Endothelial cell of umbilical vein (primary cell): ENCODE data around the gene CCDC195.

Experiments
- EZH2 ChIP-seq: IDR thresholded peaks from 2 replicates; pipeline ENCODE4 v1.6.1; 2012; ENCODE audit warnings: borderline replicate concordance, low read depth, mild to moderate bottlenecking, moderate library complexity, low read length, inconsistent platforms; ENCODE audit not compliant: severe bottlenecking
- FOS ChIP-seq: IDR thresholded peaks from 2 replicates; pipeline ENCODE4 v1.6.1; 2011; ENCODE audit warnings: mild to moderate bottlenecking, low read length, moderate library complexity, borderline replicate concordance; ENCODE audit not compliant: insufficient read depth
- GATA2 ChIP-seq: IDR thresholded peaks from 2 replicates; pipeline ENCODE4 v1.7.0; 2011; ENCODE audit warnings: low read depth, mild to moderate bottlenecking, moderate library complexity, mixed read lengths, low read length; ENCODE audit not compliant: insufficient read length, insufficient read depth
- JUN ChIP-seq: IDR thresholded peaks from 2 replicates; pipeline ENCODE4 v1.6.1; 2011; ENCODE audit warnings: borderline replicate concordance, low read depth; ENCODE audit not compliant: insufficient read length, insufficient read depth
- MYC ChIP-seq: IDR thresholded peaks from one replicate; pipeline ENCODE4 v1.6.1; 2011; ENCODE audit warnings: mild to moderate bottlenecking, low read depth, low read length
- POLR2A ChIP-seq: IDR thresholded peaks from 2 replicates; pipeline ENCODE4 v1.6.1; 2012; ENCODE audit warnings: low read depth, mild to moderate bottlenecking, control low read depth, low read length
- POLR2AphosphoS5 ChIP-seq: IDR thresholded peaks from 2 replicates; pipeline ENCODE4 v1.6.1; 2012; ENCODE audit warnings: low read depth, mild to moderate bottlenecking, control low read depth, low read length, moderate library complexity; ENCODE audit not compliant: insufficient read depth
- TF ChIP-seq, protein P1 (sequence below), 2 donors: IDR thresholded peaks; 1 replicate in 1 of 2; 2 replicates in 1 of 2; pipeline ENCODE4 v1.5.1; 2011; ENCODE audit warnings: low read length in 2 of 2, mild to moderate bottlenecking in 2 of 2, moderate library complexity in 2 of 2, control low read depth in 1 of 2, inconsistent platforms in 1 of 2, low read depth in 1 of 2; ENCODE audit not compliant: insufficient read depth in 1 of 2; ENCODE audit errors: extremely low read depth in 1 of 2
- TF ChIP-seq, protein P2 (sequence below): IDR thresholded peaks from 2 replicates; pipeline ENCODE4 v1.6.1; 2011; ENCODE audit not compliant: insufficient read depth, insufficient read length

DNA sequence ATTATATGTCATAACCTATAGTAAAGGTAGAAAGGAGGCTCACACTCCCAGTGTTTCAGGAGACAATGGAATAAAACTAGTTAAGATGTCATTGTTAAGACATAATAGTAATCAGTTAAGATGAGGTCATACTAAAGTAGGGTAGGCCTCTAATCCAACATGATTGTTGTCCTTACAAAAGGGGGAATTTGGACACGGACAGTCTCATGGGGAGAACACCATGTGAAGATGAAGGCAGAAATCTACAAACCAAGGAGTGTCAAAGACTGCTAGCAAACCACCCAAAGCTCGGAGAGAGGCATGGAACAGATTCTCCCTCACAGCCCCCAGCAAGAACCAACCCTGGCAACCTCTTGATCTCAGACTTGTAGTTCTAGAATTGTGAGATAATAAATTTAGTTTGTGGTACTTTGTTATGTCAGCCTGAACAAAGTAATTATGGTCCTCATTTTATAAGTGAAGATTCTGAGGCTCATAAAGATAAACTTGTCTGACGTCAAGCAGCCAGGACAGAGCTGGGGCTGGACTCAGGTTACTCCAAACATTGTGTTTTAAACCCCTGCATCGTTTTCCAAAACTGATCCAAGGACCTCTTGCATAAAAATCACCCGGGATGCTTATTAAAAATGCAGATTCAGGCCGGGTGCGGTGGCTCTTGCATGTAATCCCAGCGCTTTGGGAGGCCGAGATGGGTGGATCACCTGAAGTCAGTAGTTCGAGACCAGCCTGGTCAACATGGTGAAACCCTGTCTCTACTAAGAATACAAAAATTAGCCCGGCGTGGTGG, 47.8 kb downstream of the CCDC195 start:
- TF ChIP-seq, protein P1, sequence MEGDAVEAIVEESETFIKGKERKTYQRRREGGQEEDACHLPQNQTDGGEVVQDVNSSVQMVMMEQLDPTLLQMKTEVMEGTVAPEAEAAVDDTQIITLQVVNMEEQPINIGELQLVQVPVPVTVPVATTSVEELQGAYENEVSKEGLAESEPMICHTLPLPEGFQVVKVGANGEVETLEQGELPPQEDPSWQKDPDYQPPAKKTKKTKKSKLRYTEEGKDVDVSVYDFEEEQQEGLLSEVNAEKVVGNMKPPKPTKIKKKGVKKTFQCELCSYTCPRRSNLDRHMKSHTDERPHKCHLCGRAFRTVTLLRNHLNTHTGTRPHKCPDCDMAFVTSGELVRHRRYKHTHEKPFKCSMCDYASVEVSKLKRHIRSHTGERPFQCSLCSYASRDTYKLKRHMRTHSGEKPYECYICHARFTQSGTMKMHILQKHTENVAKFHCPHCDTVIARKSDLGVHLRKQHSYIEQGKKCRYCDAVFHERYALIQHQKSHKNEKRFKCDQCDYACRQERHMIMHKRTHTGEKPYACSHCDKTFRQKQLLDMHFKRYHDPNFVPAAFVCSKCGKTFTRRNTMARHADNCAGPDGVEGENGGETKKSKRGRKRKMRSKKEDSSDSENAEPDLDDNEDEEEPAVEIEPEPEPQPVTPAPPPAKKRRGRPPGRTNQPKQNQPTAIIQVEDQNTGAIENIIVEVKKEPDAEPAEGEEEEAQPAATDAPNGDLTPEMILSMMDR (IDR thresholded peaks at IDR 0.05; ENCODE audit: extremely low read depth in 1 of 2, insufficient read depth in 1 of 2, low read depth in 1 of 2, low read length in 2 of 2): no peak
- TF ChIP-seq EZH2: no peak
- no peak for TF ChIP-seq GATA2
- TF ChIP-seq MYC: no peak
- no peak for TF ChIP-seq POLR2A
- no peak for TF ChIP-seq POLR2AphosphoS5
- TF ChIP-seq JUN: no peak
- TF ChIP-seq, protein P2, sequence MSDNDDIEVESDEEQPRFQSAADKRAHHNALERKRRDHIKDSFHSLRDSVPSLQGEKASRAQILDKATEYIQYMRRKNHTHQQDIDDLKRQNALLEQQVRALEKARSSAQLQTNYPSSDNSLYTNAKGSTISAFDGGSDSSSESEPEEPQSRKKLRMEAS: no peak
- no peak for TF ChIP-seq FOS
